HG03108 (cell line): ENCODE results near the gene SENP2.
"Not testable (repeated sequence)": the region's sequence is repeated elsewhere in the genome, so short reads cannot be mapped to it uniquely, and the experiment has no call there.

Source experiments
- ATAC-seq: cut with Tn5 transposase; IDR thresholded peaks from one replicate; pipeline ENCODE4 v1.9.1; 2021; ENCODE audit warnings: moderate library complexity; ENCODE audit not compliant: unreplicated experiment

The SENP2 gene

GRCh38 chr3:185585859-185586685 is at the start of gene SENP2:
Gene SENP2 (plus strand): TSS chr3:185586295. CDS start chr3:185586414, 119 bp downstream.
- peak; percentile 95 for ATAC-seq

GRCh38 chr3:185537369-185537970 is 48.6 kb upstream of the SENP2 start:
- peak; percentile 99 for ATAC-seq

- ATAC-seq, result no peak
Measured at GRCh38 chr3:185539934-185540333, 46.2 kb upstream of the SENP2 start.

- no peak for ATAC-seq
Measured at GRCh38 chr3:185540695-185541094, 45.4 kb upstream of the SENP2 start.

- ATAC-seq, result no peak
Measured at GRCh38 chr3:185549122-185549521, 37.0 kb upstream of the SENP2 start.

GRCh38 chr3:185549651-185550111 is 36.4 kb upstream of the SENP2 start:
- ATAC-seq, result no peak

GRCh38 chr3:185552358-185552877 is 33.7 kb upstream of the SENP2 start, which contains the start of gene LIPH:
Gene LIPH (minus strand): TSS chr3:185552588. CDS start chr3:185552471, 117 bp downstream.
- peak; percentile 86 for ATAC-seq

GRCh38 chr3:185555101-185555501 is 31.0 kb upstream of the SENP2 start:
- no peak for ATAC-seq

- no peak for ATAC-seq
Measured at GRCh38 chr3:185555860-185556347, 30.2 kb upstream of the SENP2 start.

GRCh38 chr3:185556640-185557039 is 29.5 kb upstream of the SENP2 start:
- not testable (repeated sequence) for ATAC-seq

GRCh38 chr3:185558395-185558794 is 27.7 kb upstream of the SENP2 start:
- ATAC-seq, result no peak

GRCh38 chr3:185559706-185560090 is 26.4 kb upstream of the SENP2 start:
- no peak for ATAC-seq

GRCh38 chr3:185560676-185561075 is 25.4 kb upstream of the SENP2 start:
- no peak for ATAC-seq

- ATAC-seq, result no peak
Measured at GRCh38 chr3:185561374-185561943, 24.6 kb upstream of the SENP2 start.

- no peak for ATAC-seq
Measured at GRCh38 chr3:185561958-185562357, 24.1 kb upstream of the SENP2 start.

- ATAC-seq, result no peak
Measured at GRCh38 chr3:185572183-185572582, 13.9 kb upstream of the SENP2 start.

- not testable (repeated sequence) for ATAC-seq
Measured at GRCh38 chr3:185575108-185575869, 10.8 kb upstream of the SENP2 start.

GRCh38 chr3:185582236-185582635 is 3.9 kb upstream of the SENP2 start:
- ATAC-seq, result no peak

GRCh38 chr3:185582871-185583270 is 3.2 kb upstream of the SENP2 start:
- no peak for ATAC-seq

- ATAC-seq, result no peak
Measured at GRCh38 chr3:185583925-185584324, 2.2 kb upstream of the SENP2 start.

- ATAC-seq, result no peak
Measured at GRCh38 chr3:185584686-185585085, 1.4 kb upstream of the SENP2 start.
